Sigmoid colon (tissue), 7 donors: ENCODE measurements around the gene SLC15A4. TPM values are rescaled to one million over a fixed set of nuclear protein-coding genes. Genes with fewer than 3 reads are reported as not detected.
A peak's percentile ranks its signal among the peaks of the same experiment; 100 is the strongest.

Experiments used
- DNase-seq: peaks from one replicate; pipeline ENCODE4 v3.0.0-alpha.2; 2019
- H3K27ac ChIP-seq, 4 donors: fragments of 200-600 bp; sonication (generic); one replicate each; pipeline ENCODE4 v1.5.1; 2016 to 2019; ENCODE audit warnings: mild to moderate bottlenecking in 1 of 4
- H3K27me3 ChIP-seq, 3 donors: fragments of 200-600 bp; sonication (generic); one replicate each; pipeline ENCODE4 v1.5.1; 2019; ENCODE audit warnings: mild to moderate bottlenecking in 1 of 3
- H3K36me3 ChIP-seq, 4 donors: fragments of 200-600 bp; sonication (generic); one replicate each; pipeline ENCODE4 v1.5.1; 2016 to 2019
- H3K4me1 ChIP-seq, 4 donors: fragments of 200-600 bp; sonication (generic); one replicate each; pipeline ENCODE4 v1.5.1; 2017 to 2019
- H3K4me3 ChIP-seq, 4 donors: fragments of 200-600 bp; sonication (generic); one replicate each; pipeline ENCODE4 v1.5.1; 2017 to 2019; ENCODE audit warnings: mild to moderate bottlenecking in 2 of 4, moderate library complexity in 1 of 4
- H3K9me3 ChIP-seq, 4 donors: fragments of 200-600 bp in 3 of 4; sonication (generic) in 3 of 4; one replicate each; pipeline versions ENCODE4 v1.5.1 to v1.6.1; 2013 to 2019
- CTCF ChIP-seq, 4 experiments: fragments of 450-650 bp in 3 of 4; fragments of 200-600 bp in 1 of 4; IDR thresholded peaks; one replicate each; pipeline ENCODE4 v1.5.1; 2016 to 2019; ENCODE audit warnings: antibody characterized with exemption in 4 of 4, mild to moderate bottlenecking in 3 of 4, moderate library complexity in 2 of 4
- EP300 ChIP-seq, 4 donors: sonication (generic); formaldehyde crosslinking; IDR thresholded peaks; one replicate each; pipeline ENCODE4 v1.6.1; 2017; ENCODE audit warnings: antibody characterized with exemption in 4 of 4
- POLR2A ChIP-seq, 2 donors: fragments of 450-650 bp; IDR thresholded peaks; one replicate each; pipeline ENCODE4 v1.6.1; 2016; ENCODE audit warnings: antibody characterized with exemption in 2 of 2, mild to moderate bottlenecking in 2 of 2, moderate library complexity in 2 of 2
- POLR2AphosphoS5 ChIP-seq, 4 donors: sonication (generic); formaldehyde crosslinking; IDR thresholded peaks; one replicate each; pipeline ENCODE4 v1.6.1; 2017; ENCODE audit warnings: antibody characterized with exemption in 4 of 4
- WGBS, 2 donors: extraction: QIAGEN DNeasy Blood & Tissue Kit; methylation state at CpG; one replicate each; pipeline ENCODE4 v1.1.7; 2013; 5-methylcytosine and 5-hydroxymethylcytosine counted together
- intact Hi-C: fragments of 100-400 bp; cut with DNase I; formaldehyde crosslinking; loops from one replicate; pipeline ENCODE4 v1.15.1; 2023
- polyA plus RNA-seq, 3 donors: library from polyadenylated mRNA; stranded (reverse); fragments of 200-250 nt; gene quantifications; one replicate each; pipeline ENCODE4 v1.2.3, GENCODE V29; 2013
- total RNA-seq, 4 donors: library from RNA; depleted of rRNA; stranded (reverse); fragments of >200 nt; gene quantifications; one replicate each; pipeline ENCODE4 v1.1.0, GENCODE V29; 2016
- donor health status: healthy with polysubstance abuse.
- donor health status: Bipolar disorder and iron deficiency.
- donor health status: healthy.

The SLC15A4 gene
- total and polyA plus RNA-seq, 7 donors: 3.6 to 42.0 (median 19.4) TPM

DNA sequence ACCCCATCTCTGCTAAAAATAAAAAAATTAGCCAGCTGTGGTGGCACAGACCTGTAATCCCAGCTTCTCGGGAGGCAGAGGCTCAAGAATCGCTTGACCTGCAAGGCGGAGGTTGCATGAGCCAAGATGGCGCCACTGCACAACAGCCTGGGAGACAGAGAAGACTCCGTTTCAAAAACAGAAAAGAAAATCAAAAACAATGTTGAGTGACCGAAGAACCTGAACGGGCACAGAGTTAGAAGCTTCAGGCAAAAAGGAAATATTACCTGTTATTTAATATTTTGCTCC is 33.0 kb upstream of the SLC15A4 start:
- TF ChIP-seq EP300 (IDR thresholded peaks at IDR 0.05) (no peak), POLR2A (IDR thresholded peaks at IDR 0.05) (no peak), CTCF (IDR thresholded peaks at IDR 0.05) (no peak), POLR2AphosphoS5 (IDR thresholded peaks at IDR 0.05) (no peak)
- H3K4me3 ChIP-seq: no peak overlapping the region
- peak; percentile 9 for DNase-seq
- peaks cover 0 to 31% (median 18%) of the 10 kb centered on the region in 3 donors for H3K27me3 ChIP-seq
- H3K4me1 ChIP-seq: peaks cover 0 to 5% (median 4%) of the 10 kb centered on the region in 4 donors
- WGBS, 2 donors: 95% methylated on average over 7 of the region's 7 CpGs
- H3K36me3 ChIP-seq: no peaks in the 10 kb centered on the region
- no peak overlapping the region for H3K27ac ChIP-seq
- no peaks in the 10 kb centered on the region for H3K9me3 ChIP-seq
- intact Hi-C loops: no loop called here

DNA sequence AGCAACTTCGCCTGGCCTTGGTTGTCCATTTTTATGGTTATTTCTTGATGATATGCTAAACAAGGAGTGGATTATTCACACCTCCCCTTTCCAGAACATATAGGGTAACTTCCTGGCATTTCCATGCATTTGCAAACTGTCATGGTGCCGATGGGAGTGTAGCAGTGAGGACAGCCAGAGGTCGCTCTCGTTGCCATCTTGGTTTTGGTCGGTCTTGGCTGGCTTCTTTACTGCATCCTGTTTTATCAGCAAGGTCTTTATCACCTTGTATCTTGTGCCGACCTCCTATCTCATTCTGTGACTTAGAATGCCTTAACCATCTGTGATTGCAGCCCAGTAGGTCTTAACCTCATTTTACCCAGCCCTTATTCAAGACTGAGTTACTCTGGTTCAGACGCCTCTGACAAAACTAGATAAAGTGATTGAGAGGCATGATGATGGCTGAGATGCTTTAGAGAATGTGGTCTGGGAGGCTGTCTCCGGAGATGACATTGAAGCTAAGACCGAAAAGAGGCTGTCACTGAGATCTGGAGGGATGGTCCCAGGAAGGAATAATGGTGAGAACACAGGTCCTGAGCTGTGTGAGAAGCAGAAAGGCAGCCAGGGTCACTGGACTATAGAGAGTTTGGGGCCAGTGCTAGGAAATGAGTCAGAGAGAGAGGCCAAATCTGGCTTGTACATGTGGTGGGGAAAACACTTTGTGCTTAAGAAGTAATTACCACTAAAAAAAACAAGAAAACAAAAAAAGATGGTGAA is 32.5 kb upstream of the SLC15A4 start:
- TF ChIP-seq CTCF (IDR thresholded peaks at IDR 0.05) (no peak), POLR2AphosphoS5 (IDR thresholded peaks at IDR 0.05) (no peak), POLR2A (IDR thresholded peaks at IDR 0.05) (no peak), EP300 (IDR thresholded peaks at IDR 0.05) (no peak)
- Histone ChIP-seq H3K27ac (no peak overlapping the region), H3K27me3 (peaks cover 0 to 35% (median 18%) of the 10 kb centered on the region in 3 donors), H3K4me3 (no peak overlapping the region), H3K4me1 (peaks cover 0 to 5% (median 4%) of the 10 kb centered on the region in 4 donors), H3K36me3 (no peaks in the 10 kb centered on the region), H3K9me3 (no peaks in the 10 kb centered on the region)
- intact Hi-C loops: no loop called here
- 85 to 89% methylated on average over 9 of the region's 9 CpGs for WGBS, 2 donors
- DNase-seq: peak; percentile 10

DNA sequence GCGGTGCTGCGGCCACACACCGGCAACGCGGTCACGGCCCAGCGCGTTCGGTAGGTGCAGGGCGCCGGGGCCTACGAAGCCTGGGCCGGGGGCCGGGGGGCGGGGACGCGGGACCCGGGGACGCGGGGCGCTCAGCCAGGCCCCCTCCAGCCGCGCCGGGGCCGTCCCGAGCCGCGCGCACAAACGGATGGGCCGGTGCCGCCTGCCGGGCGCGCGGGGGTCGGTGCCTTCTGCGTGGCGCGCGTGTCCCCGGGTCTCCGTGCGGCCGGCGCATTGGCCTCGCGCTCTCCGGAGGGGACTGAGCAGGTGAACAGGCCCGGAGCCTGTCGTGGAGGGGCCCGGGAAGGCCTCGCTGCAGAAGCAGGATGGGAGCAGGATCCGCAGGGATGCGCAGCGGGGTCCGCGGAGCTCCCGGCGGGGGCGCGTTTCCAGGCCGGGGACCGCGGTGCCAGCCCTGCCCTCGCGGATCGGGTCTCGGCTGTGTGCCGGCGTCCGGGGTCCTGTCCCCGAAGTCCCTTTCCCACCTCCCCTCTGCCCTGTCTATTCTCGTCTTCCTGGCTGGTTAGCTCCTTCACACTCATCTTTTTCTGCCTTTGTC is 29.9 kb upstream of the SLC15A4 start:
- H3K27ac ChIP-seq: no peak overlapping the region
- 1 to 16% methylated on average over 74 of the region's 74 CpGs for WGBS, 2 donors
- DNase-seq: peak; percentile 57

GRCh38 chr12:128852885-128853599 is 29.3 kb upstream of the SLC15A4 start, which contains the start of gene GLT1D1:
Gene GLT1D1, plus strand, starts transcription at chr12:128853478. Its CDS starts 104 bp downstream, at chr12:128853582.
- intact Hi-C loops: no loop called here
- Histone ChIP-seq H3K27me3 (peaks cover 0 to 35% (median 18%) of the 10 kb centered on the region in 3 donors), H3K27ac (no peak within 1 kb of the TSS), H3K4me1 (peaks cover 0 to 5% (median 4%) of the 10 kb centered on the region in 4 donors), H3K36me3 (no peaks in the 10 kb centered on the region), H3K4me3 (peak within 1 kb of the TSS in 2 of 4 donors; percentile 14 to 23), H3K9me3 (no peaks in the 10 kb centered on the region)
- 21 to 37% methylated on average over 56 of the region's 56 CpGs for WGBS, 2 donors
- no peak for TF ChIP-seq EP300 (IDR thresholded peaks at IDR 0.05)
- no peak for TF ChIP-seq POLR2AphosphoS5 (IDR thresholded peaks at IDR 0.05)
- no peak for TF ChIP-seq POLR2A (IDR thresholded peaks at IDR 0.05)
- TF ChIP-seq CTCF (IDR thresholded peaks at IDR 0.05): no peak
- DNase-seq: peak; percentile 48

More for the DNA sequence above, 29.9 kb upstream of the SLC15A4 start:
- Histone ChIP-seq H3K36me3 (no peaks in the 10 kb centered on the region), H3K27me3 (peaks cover 0 to 35% (median 18%) of the 10 kb centered on the region in 3 donors), H3K9me3 (no peaks in the 10 kb centered on the region), H3K4me1 (peaks cover 0 to 5% (median 4%) of the 10 kb centered on the region in 4 donors), H3K4me3 (peak overlapping the region in 2 of 4 donors; percentile 14 to 23)
- intact Hi-C loops: no loop called here
- TF ChIP-seq EP300 (IDR thresholded peaks at IDR 0.05) (no peak), CTCF (IDR thresholded peaks at IDR 0.05) (no peak), POLR2A (IDR thresholded peaks at IDR 0.05) (no peak), POLR2AphosphoS5 (IDR thresholded peaks at IDR 0.05) (no peak)
